Activated T-cell treated with anti-CD3 and anti-CD28 coated beads for 4 hours (primary cell): ENCODE measurements around the gene C1QTNF6.

Source experiments
- DNase-seq: peaks from one replicate; pipeline ENCODE4 v3.0.0-alpha.2; 2020

C1QTNF6 gene

DNA sequence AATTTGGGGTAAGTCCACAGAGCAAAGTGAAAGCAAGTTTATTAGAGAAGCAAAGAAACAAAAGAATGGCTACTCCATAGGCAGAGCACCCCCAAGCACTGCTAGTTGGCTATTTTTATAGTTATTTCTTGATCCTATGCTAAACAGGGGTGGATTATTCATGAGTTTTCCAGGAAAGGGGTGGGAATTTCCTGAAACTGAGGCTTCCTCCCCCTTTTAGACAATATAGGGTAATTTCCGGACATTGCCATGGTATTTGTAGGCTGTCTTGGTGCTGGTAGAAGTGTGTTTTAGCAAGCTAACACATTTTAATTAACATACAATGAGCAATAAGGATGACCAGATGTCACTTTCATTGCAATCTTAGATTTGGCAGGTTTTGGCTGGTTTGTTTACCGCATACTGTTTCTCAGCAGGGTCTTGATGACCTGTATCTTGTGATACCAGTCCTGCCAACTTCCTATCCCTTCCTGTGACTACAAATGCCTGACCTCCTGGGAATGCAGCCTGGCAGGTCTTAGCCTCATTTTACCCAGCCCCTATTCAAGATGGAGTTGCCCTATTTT is 937 bp upstream of the C1QTNF6 start:
- no peak for DNase-seq

DNA sequence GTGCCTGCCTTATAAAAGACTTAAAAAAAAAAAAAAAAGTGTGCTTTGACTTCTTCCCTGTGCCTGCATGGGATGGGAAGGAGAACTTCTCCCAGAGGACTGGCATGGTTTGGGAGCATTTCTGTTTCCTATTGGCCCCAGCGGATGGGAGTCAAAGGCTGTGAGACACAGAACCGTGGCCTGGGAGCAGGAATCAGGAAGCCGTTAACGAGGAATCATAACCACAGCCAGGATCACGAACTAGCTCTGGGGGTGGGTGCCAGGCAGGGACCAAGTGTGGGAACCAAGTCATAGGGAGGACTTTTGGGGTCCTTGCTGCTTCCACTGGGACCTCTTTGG is 526 bp downstream of the C1QTNF6 start:
- DNase-seq = no peak

- DNase-seq = no peak
Observed at GRCh38 chr22:37186997-37187522, 987 bp downstream of the C1QTNF6 start.

- DNase-seq = peak; percentile 37
Observed at GRCh38 chr22:37186228-37186996, 1.6 kb downstream of the C1QTNF6 start.

- DNase-seq = no peak
Observed at GRCh38 chr22:37185646-37186227, 2.3 kb downstream of the C1QTNF6 start.

DNA sequence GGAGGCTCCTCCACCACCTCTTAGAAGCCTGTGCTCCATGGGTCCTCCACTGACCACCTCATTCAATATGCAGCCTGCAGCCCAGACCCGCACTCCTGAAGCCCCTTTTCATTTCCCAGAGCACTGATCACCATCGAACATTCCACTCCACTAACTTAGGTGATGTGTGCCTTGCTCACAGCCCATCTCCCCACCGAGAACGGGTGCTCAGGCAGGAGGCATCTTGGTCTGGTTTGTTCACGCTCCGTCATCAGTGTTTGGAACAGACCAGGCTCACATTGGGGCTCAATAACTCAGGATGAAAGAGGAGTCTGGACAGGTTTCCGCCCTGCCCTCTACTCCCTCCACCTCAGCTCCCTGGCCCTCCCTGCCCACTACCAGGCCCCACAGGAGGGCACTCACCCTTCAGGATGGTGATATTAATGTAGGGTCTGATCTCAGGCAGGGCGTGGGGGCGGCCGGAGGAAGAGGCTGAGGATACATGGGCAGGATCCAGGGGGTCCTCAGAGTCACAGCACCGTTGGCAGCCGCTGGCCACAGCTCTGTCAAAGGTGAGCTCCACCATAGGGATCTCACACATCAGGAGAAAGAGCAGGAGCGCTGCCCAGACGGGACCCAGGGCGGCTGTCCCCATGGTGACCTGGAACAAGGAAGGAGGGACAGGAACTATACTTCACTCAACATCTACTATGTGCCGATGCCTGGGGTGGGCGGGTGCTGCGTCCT is 3.1 kb downstream of the C1QTNF6 start:
- no peak for DNase-seq

DNA sequence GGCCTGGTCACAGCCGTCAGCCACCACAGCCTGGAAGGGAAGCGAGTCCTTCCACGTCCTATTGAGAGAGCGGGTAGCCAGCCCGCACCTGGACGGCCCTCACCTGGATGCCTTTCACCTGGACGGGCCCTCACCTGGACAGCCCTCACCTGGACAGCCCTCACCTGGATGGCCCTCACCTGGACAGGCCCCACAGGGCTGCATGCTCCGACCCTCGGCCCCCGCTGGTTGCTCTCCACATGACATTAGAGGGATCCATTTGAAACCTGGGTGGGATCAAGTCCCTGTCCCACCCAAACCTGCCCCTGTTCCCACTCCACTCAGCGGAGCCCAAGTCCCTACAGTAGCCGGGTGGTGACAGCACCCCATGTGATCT is 3.7 kb downstream of the C1QTNF6 start:
- DNase-seq = no peak

DNA sequence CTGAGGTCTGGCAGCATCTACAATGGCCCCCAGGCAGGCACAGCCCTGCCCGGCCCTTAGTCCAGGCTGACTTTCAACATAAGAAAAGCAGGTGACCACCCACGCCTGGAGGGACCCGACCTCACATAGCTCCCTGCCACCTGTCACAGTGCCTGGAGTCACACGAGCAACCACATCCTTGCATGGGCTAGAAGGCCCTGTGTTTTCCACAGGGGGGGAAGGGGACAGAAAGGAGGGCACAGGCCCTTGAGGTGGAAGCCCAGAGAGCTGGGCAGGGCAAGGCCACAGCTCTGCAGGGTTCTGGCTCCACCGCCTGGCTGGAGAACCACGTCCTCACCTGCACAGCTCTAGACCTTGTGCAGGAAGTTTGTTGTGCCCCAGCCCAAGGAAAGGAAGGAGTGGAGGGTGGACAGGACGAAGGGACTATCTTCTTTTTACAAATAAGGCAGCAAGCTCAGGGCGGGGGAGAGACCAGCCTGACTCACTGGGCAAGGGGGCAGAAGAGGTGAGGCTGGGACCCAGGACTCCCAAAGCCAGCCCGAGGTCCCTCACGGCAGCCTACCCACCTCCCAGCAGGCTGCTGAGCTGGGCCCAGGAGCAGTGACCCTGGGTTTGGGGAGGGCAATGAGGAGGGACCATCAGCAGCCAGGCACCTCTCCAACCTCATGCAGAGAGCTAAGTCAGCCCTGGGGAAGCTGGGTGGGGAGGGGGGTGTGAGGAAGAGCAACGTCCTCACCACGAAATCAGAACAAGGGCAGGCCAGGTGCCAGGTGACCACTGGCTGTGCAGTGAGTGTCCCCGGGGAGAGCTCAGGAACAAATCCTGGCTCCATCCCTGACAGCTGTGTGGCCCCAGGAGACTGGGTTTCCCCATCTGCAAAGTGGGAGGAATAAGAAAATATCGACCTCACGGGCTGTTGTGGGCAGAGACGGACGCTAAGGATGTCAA is 4.3 kb downstream of the C1QTNF6 start:
- no peak for DNase-seq

DNA sequence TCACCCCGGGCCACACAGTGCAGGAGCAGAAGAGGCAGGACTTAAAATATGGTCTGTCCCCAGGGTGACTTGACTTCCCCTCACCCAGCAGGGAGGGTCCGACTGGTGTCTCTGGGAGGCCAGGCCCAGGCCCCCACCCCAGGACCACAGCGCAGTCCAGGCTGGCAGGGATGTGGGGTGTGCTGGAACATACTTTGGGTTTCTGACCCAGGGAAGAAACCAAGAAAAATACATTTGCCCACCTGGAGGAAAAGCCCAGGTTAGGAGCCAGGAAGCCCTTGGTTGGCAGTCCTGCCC is 5.2 kb downstream of the C1QTNF6 start:
- no peak for DNase-seq

- no peak for DNase-seq
Observed at GRCh38 chr22:37182101-37182948, 5.7 kb downstream of the C1QTNF6 start.

GRCh38 chr22:37181681-37182080 is 6.4 kb downstream of the C1QTNF6 start:
- DNase-seq = no peak

DNA sequence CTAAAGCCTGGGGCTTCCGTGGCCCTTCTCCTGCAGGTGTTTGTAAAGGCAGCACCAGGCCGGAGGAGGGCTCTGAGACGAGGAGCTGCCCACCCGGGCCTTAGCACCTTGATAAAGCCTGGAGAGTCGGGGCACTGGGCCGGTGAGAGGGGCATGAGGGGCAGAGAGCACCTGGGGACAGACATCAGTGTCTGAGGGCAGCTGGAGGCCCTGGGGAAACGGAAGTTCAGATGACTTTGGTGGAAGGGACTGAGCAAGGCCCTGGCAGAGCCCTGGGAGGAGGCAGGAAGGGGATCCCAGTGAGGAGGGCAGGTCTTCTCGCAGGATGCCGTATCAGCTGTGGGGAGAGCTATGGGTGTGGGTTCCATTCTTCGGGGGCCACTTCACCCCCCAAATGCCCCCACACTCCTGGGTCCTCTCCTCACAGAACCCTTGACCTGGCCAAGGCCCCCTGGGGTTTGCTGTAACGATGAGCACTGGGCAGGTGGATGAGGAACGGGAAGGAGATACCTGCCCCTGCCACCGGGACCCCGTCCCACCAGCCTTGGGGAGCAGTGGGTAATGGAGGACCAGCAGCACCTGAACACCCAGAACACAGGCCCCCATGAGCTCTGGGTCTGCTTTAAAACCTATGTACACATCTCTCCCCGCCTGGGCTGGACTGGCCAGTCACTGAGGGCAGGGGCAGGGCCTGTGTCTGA is 7.4 kb downstream of the C1QTNF6 start:
- no peak for DNase-seq

- no peak for DNase-seq
Observed at GRCh38 chr22:37179622-37180420, 8.2 kb downstream of the C1QTNF6 start.

- DNase-seq = no peak
Observed at GRCh38 chr22:37179126-37179470, 8.9 kb downstream of the C1QTNF6 start.

DNA sequence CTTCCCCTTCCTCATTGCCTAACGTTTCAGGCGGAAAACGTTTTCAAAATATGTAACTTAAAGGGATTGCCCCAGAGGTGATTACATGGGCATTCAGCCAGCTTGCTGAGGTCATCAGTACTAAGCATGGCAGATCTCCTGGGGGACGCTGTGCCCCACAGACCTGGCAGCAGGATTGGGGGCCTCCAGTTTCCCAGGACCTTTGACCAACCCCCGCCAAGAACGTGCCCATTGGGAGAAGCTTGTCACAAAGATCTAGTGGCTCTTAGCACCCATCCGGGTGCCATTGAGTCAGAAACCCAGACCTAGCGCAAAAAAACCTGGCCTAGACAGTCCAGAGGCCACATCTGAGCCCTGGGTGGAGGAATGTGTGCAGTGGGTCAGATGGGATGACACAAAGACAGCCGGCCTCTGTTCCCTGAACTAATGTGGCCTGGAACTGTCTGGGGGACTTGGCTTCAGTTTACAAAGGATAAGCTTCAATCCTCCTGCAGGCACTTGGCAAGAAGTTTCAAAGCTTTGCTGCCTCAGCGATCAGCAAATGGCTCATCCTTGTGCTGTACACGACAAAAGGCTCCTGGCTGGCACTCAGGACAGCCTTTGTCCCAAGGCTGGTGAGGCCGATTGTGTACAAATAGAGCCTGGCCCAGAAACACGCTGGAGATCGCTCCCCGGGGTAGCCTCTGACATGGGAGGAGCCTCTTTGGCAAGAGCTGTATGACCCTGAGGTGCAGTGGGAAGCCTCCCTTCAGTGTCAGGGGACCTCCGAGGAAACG is 9.5 kb downstream of the C1QTNF6 start:
- no peak for DNase-seq

DNA sequence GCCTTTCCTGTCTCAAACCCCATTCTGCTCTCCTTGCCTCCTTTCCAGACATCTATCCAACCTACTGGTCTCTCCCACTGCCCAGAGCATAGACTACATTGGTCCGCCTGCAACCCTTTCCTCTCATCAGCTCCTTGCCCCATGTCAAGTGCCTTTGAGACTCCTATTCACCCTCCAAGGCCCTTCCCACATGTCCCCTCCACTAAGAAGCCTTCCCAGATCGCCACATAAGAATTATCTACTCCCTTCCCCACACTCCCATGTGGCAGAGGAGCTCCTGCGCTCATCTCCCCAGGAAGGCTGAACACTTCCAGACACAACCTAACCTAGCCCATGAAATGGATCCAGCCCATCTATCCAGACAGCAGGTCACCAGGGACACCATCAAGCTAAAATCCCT is 10.3 kb downstream of the C1QTNF6 start:
- no peak for DNase-seq

GRCh38 chr22:37177221-37177620 is 10.8 kb downstream of the C1QTNF6 start:
- no peak for DNase-seq

DNA sequence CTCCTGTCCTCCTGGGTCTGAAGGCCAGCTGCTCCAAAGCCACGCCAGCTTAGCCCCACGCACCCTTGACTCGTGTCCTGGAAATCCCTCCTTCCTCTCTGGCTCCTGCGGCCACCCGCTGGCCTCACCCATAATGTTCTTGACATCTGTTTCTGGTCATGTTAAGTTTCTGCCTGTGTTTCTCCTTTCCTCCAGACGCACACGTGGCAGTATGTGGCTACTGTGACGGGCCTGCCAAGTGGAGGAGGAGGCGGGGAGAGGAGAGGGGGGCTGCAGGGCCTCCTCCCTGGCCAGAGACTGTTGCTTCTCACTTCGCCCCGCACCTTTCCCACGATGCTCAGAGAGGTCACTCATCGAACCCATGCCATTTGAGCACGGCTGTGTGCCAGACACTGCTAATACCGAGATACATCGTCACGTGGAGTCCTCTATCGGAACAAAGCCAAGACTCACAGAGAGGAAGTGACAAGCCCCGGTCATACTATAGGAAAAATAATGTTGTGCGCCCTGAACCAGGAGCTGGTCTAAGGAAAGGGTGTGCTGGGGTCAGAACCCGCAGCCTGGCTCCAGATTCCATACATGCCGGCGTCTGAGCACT is 11.5 kb downstream of the C1QTNF6 start:
- DNase-seq = no peak
